ENCODE data around the gene RNU4-1. TPM values are rescaled to one million over a fixed set of nuclear protein-coding genes. Genes with fewer than 3 reads are reported as not detected.
A peak's percentile ranks its signal among the peaks of the same experiment; 100 is the strongest.
"Not testable (repeated sequence)": the region's sequence is repeated elsewhere in the genome, so short reads cannot be mapped to it uniquely, and the experiment has no call there.

The RNU4-1 gene
- total and polyA plus RNA-seq, 2 of the 4 experiments (the other 2 are of a cell fraction): under 0.01 TPM; not detected in 1

DNA sequence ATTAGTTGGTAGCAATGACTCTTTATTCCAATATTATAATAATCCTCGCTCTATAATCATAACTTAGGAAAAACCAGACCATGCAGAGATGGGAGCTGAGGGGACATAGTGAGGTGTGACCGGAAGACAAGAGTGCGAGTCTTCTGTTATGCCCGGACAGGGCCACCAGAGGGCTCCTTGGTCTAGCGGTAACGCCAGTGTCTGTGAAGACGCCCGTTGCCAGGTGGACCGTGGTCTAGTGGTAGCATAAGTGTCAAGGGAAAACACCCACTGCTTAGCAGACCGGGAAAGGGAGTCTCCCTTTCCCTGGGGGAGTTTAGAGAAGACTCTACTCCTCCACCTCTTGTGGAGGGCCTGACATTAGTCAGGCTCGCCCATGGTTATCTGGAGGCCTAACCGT, 42.4 kb upstream of the RNU4-1 start:
- H3K56ac ChIP-seq (ENCODE audit: extremely low read depth, insufficient read depth, low read length); ATAC-seq (ENCODE audit: low read depth); H3K4me1 ChIP-seq (ENCODE audit: control insufficient read depth, insufficient read depth, low read length); H3K4ac ChIP-seq (ENCODE audit: low read depth, low read length); H2AK9ac ChIP-seq (replicated peaks; ENCODE audit: low read depth, low read length, poor library complexity); H3K27ac ChIP-seq (ENCODE audit: insufficient read depth, low read length); H3K14ac ChIP-seq (replicated peaks; ENCODE audit: low read depth, low read length); H3K36me3 ChIP-seq (ENCODE audit: control insufficient read depth, insufficient read depth, low read length); H3K9ac ChIP-seq (ENCODE audit: low read depth, low read length); H4K5ac ChIP-seq (ENCODE audit: low read depth, low read length); H2AFZ ChIP-seq (replicated peaks; ENCODE audit: low read length, poor library complexity); H2AK5ac ChIP-seq (ENCODE audit: low read depth, low read length); H2BK120ac ChIP-seq (ENCODE audit: low read depth, low read length); H3K9me3 ChIP-seq (ENCODE audit: control insufficient read depth, insufficient read depth, low read length); POLR2A ChIA-PET (ENCODE audit: unreplicated experiment); H2BK5ac ChIP-seq (ENCODE audit: low read depth, low read length, poor library complexity, severe bottlenecking); BruUV-seq (replicated peaks); H3K23ac ChIP-seq (ENCODE audit: low read depth, low read length); H3K4me3 ChIP-seq (ENCODE audit: insufficient read depth, low read depth, low read length); CTCF ChIA-PET; H3K9me1 ChIP-seq (ENCODE audit: insufficient read depth, low read length); H4K20me1 ChIP-seq (ENCODE audit: insufficient read depth, low read length); H2BK20ac ChIP-seq (ENCODE audit: low read depth, low read length); H3K4me2 ChIP-seq (ENCODE audit: low read depth, low read length); dilution Hi-C loops (cut with HindIII; ENCODE audit: low sequenced_read_pairs, unreplicated experiment); H4K8ac ChIP-seq (ENCODE audit: low read depth in 2 of 2, low read length in 2 of 2); H3K18ac ChIP-seq (ENCODE audit: low read depth, low read length); H4K91ac ChIP-seq (ENCODE audit: insufficient read depth, low read depth, low read length); H3K79me1 ChIP-seq (ENCODE audit: low read depth in 1 of 2, low read length in 2 of 2); H2BK15ac ChIP-seq (ENCODE audit: low read depth, low read length): not testable (repeated sequence)
- TF ChIP-seq SMC3 (IDR thresholded peaks at IDR 0.05; ENCODE audit: low read depth, low read length): peak; percentile 55
- TF ChIP-seq, protein P1, sequence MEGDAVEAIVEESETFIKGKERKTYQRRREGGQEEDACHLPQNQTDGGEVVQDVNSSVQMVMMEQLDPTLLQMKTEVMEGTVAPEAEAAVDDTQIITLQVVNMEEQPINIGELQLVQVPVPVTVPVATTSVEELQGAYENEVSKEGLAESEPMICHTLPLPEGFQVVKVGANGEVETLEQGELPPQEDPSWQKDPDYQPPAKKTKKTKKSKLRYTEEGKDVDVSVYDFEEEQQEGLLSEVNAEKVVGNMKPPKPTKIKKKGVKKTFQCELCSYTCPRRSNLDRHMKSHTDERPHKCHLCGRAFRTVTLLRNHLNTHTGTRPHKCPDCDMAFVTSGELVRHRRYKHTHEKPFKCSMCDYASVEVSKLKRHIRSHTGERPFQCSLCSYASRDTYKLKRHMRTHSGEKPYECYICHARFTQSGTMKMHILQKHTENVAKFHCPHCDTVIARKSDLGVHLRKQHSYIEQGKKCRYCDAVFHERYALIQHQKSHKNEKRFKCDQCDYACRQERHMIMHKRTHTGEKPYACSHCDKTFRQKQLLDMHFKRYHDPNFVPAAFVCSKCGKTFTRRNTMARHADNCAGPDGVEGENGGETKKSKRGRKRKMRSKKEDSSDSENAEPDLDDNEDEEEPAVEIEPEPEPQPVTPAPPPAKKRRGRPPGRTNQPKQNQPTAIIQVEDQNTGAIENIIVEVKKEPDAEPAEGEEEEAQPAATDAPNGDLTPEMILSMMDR (conservative IDR thresholded peaks at IDR 0.05; ENCODE audit: low read depth, low read length): peak; percentile 58
- peak; percentile 61 for TF ChIP-seq RAD21 (IDR thresholded peaks at IDR 0.05; ENCODE audit: low read length)
- no CpG with 5 or more reads among the region's 12 CpGs for WGBS, 2 experiments (ENCODE audit: extremely low coverage in 2 of 2, insufficient read length in 1 of 2)
- peak; percentile 32 for DNase-seq
- intact Hi-C loops (cut with micrococcal nuclease): loop anchor here (1.0 kb wide), 1 partner anchor 95 kb away; no protein-coding TSS in a partner anchor
- in situ Hi-C loops (cut with MboI; ENCODE audit: low sequenced_read_pairs): loop anchor here (25.0 kb wide), 1 partner anchor 102 kb away; the partner anchor contains the start of genes COX6A1, GATC and TRIAP1
- peaks cover 15% of the 10 kb centered on the region for H3K27me3 ChIP-seq (ENCODE audit: control insufficient read depth, insufficient read depth, low read length)

Measured in IMR-90 (cell line).